Stimulated activated CD4-positive, alpha-beta T cell treated with anti-CD3 and anti-CD28 coated beads, TNF-alpha, amount 100 ng/mL, for 24 hours (primary cell): ENCODE data around the gene PIM2.
A peak's percentile ranks its signal among the peaks of the same experiment; 100 is the strongest.

Experiments used
- DNase-seq, 3 experiments: peaks; one replicate each; pipeline ENCODE4 v3.0.0-alpha.2; 2020; ENCODE audit warnings: low read depth in 3 of 3

PIM2 gene

GRCh38 chrX:48936429-48937053, 17.7 kb upstream of the PIM2 start:
- no peak for DNase-seq

GRCh38 chrX:48935301-48935670, 16.5 kb upstream of the PIM2 start:
- DNase-seq, result no peak

GRCh38 chrX:48934581-48935300, 15.9 kb upstream of the PIM2 start:
- DNase-seq, result no peak

DNA sequence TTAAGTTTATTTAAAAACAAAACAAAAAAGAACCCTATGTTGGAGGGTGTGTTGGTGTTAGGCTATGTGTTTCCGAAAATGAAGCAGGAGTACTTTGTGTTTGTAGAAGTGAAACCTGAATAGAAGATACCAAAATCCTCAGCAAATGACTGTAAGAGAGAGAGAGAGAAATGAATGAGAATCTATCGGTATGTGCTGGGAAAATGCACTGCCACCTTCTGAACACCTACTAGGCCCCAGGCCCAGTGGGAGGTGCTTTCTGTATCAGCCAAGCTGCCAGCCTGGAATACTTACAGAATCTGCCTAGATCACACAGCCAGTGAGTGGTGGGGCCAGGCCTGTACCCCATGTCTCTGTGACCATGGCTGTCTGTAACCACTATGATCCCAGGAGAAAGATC, 14.9 kb upstream of the PIM2 start:
- no peak for DNase-seq

GRCh38 chrX:48927736-48928382, 9.0 kb upstream of the PIM2 start:
- DNase-seq, result no peak

GRCh38 chrX:48927123-48927522, 8.3 kb upstream of the PIM2 start:
- DNase-seq, result no peak

- DNase-seq, result no peak
These were observed 5.4 kb upstream of the PIM2 start for GRCh38 chrX:48924270-48924669.

DNA sequence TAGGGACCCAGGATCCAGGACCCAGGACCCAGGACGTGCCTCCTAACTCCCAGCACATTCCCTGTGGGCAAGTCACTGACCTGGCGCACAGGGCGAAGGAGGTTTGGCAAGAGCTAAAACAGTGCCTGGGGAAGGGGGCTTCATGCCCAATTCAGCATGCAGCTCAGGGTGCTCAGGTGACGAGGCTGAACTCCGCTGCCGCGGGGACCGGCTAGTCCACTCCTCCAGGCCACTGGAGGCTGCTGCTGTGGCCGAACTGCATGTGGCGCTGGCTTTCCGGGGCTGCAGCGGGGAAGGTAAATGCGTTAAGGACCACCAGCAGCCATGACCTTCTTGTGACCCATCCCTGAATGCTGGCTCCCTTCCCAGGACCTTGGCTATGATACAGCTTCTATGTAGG, 4.9 kb upstream of the PIM2 start:
- DNase-seq, result no peak

- no peak for DNase-seq
These were observed 1.9 kb upstream of the PIM2 start for GRCh38 chrX:48920718-48921104.

- DNase-seq, result no peak
These were observed 1.3 kb upstream of the PIM2 start for GRCh38 chrX:48919947-48920717.

DNA sequence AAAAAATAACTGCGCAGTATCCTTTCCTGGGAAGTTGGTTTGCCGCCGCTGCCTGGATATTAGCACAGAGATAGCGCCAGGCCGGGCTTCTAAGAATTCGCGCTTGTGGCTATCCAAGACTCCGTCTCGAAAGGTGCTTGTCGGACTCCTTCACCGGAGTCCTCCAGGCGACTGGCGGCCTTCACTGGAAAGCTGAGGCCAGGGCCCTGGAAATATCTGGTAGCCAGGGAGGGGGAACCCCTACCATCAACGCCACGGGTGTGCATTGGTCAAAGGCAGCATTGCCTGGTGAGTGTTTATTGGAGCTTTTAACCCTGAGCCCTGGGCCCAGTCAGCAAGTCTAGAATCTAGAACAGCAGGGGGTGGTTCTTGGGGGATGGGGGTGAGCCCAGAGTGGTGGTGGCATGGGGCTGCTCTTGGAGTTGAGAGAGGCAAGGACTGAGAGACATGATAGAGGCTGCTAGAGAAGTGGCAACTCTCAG, 577 bp upstream of the PIM2 start:
- DNase-seq, result no peak

- no peak for DNase-seq
These were observed 552 bp downstream of the PIM2 start for GRCh38 chrX:48918301-48918642.

DNA sequence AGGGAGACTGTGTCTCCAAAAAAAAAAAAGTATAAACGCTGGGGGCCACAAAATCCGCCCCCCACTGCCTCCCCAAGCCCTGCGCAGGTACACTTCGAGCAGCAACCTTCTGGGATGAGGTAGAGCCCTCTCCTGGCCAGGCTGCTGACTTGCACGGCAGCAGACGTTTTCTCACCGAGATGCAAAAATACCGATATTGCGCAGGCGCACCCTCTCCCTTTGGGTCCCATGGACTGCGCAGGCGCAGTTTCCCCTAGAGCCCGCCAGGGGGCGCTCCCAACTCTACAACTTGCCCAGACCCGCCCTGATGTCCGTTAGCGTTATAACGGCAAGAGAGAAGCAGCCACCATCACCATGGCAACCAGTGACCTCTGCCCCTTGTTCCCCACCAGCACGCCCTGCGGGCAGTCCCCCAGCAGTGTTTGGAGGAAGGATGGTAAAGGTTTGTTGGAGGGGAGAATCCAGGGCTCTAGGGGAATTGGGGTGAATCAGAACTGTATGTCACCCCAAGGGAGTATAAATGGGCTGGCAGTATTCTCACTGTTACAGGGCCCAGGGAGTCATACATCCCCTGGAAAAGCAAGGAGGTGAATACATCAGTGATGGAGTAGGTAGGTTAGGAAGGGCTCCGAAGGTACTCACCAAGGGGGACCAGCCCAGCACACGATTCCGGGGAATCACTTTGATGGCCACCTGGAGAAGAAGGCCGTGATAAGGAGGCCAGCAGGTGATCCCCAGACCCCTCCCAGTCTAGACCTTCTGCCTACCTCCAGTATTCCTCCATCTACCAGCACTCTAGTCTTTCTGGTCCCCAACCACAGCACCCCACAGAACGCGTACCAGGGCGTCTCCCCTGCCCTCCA, 1.5 kb downstream of the PIM2 start:
- peak; percentile 72 to 80 (median 75) for DNase-seq

DNA sequence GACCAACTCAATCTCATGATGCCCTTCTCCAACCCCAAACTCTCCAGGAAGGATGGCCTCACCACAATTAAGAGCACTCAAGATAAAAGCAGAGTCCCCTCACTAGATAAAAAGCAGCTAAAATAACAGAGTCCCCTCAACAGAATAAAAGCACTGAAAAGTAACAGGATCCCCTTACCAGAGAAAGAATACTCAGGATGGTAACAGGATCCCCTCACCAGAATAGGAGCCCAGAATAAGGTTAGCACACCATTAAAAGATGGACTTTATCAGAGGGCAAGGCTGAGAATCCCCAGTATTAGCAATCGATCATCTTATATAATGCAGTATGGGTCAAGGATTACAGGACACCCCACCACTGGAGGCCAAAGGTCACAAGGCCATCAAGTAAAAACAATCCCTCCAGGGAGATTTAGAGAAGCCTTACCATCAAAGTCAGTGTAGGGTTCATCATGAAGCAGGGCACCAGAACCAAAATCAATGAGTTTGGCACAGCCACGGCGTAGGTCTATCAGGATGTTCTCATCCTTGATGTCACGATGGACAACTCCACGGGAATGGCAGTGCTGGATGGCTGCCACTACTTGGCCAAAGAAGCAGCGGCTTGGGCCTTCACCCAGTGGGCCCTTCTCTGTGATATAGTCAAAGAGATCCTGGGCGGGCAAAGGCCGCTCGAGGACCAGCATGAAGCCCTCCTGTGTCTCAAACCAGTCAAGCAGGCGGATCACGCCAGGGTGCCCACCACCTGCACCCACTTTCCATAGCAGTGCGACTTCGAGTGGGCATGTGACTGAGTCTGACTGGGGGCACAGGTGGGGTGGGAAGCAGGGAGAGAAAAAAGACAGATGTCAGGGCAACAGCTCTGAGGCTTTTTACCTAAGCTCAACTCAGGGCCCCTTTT, 4.0 kb downstream of the PIM2 start:
- no peak for DNase-seq

DNA sequence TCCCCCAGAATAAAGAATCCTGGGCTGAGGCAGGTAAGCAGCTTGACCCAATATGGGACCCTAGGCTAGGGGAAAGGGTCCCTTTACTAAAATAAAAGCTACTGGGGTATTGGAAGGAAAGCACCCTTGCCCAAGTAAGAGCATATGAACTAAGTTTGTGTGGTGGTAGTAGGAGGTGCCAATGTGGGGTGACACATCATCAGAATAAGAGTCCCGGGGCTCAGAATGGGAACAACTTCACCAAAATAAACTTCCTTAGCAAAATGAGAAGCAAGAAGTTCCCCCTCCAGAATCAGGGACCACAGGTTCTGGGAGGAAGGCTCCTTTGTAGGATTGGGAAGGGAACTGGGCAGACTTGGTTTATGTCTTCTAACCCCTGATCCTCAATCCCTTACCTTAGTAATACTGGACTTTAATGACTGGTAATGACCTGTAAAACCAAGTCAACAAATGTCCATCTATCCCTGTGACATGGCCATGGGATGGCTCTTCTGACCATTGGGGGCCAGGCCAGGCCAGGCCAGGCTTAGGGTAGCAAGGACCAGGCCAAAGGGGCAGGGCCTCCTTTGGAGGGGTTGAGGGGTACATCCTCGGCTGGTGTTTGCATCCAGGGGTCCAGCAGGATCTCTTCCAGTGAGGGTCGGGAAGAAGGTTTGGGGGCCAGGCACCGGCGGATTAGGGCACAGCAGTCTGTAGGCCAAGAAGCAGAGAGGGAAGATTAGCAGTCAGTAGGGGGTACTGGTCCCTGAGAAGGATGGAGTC, 5.0 kb downstream of the PIM2 start:
- no peak for DNase-seq

DNA sequence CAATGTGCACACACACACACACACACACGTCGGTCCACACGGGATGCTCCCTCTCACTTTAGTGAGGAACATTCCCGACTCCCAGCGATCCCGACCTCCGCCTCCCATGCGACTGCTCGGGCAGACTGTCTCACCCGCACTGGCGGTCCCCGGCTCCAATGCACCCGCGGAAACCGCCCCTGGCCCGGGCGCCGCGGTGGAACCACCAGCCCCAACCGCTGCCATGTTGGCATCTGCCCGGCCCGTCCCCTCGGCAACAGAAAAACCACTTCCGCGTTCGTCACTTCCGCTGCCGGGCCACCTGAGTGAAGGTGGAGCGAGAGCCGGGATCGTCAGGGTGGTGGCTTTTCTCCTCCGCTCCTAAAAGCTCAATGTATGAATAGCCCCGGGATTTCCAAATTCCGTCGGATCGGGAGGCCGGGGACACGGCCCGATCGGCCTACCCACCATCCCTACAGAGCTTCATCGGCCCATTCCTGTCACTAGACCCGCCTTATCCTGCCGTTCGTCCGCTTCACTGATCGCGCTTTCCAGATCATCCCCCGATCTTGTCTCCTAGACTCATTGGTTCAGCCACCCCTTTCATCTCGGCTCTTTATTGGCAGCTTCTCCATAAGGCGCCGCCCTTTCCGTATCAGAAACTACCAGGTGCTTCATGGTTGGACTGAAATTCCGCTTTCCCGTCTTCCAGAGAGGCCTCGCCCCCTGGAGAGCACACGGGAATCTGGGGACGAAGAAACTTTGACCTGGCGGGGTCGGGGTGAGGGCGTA, 7.2 kb downstream of the PIM2 start, which contains the start of gene SLC35A2:
Gene SLC35A2, minus strand, starts transcription at position 235 of the 771 bp plus-strand sequence. Its CDS starts 10 bp downstream, at position 225.
- DNase-seq, result peak; percentile 73 to 86 (median 75)

- DNase-seq, result no peak
These were observed 7.9 kb downstream of the PIM2 start for GRCh38 chrX:48910926-48911411.

DNA sequence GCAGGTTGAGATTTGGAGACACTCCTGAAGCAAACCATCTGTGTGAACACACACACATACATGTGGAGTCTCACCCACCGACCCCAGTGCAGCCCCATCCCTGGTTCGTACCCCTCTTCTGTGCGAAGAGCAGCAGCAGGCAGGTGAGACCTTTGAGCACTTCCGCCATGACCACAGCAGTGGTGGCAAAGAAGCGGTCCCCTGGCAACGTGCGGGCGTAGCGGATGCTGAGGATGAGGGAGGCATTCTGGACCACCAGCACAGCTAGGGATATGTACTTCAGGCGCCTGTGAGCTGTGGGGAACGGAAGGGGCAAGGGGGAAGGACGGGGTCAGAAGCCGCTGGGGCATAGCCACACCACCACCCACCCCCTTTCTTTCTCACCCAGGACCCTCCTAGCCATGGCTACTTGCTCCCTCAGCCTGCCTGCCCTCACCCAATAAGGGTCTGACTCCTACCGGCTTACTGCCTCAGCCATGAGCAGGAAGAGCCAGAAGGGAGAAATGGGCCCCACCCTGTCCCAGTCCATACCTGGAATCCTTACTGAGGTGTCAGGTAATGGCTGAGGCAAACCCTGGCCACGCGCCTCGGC, 9.0 kb downstream of the PIM2 start:
- no peak for DNase-seq
